ENCODE results near the gene SLC16A1. TPM values are rescaled to one million over a fixed set of nuclear protein-coding genes. Genes with fewer than 3 reads are reported as not detected.

Gene SLC16A1
- total and polyA plus RNA-seq, 7 experiments from 2014 or later: 8.7 to 43.6 (median 12.5) TPM

GRCh38 chr1:112939810-112940209 is 16.2 kb downstream of the SLC16A1 start:
- no peaks in the 10 kb centered on the region for H3K9me3 Mint-ChIP-seq
- DNase-seq (no peak), ATAC-seq (no peak)
- CTCF ChIA-PET: interaction anchor here (0.5 kb wide), 1 partner anchor 1595 kb away, joined by 3 read pairs; no protein-coding TSS in a partner anchor
- H3K27me3 Mint-ChIP-seq: no peaks in the 10 kb centered on the region
- H3K27ac Mint-ChIP-seq: no peak overlapping the region
- H3K36me3 ChIP-seq (ENCODE audit: control insufficient read depth in 2 of 3, insufficient read depth in 3 of 3, low read length in 3 of 3): no peaks in the 10 kb centered on the region
- intact Hi-C loops (cut with micrococcal nuclease): no loop called here
- no peak overlapping the region for H3K4me3 Mint-ChIP-seq
- no peak overlapping the region for H3K4me3 ChIP-seq (ENCODE audit: low read length)
- POLR2A ChIA-PET: interaction anchor here (0.5 kb wide), 1 partner anchor 31 kb away, joined by 3 read pairs; no protein-coding TSS in a partner anchor
- peaks cover 3 to 31% (median 9%) of the 10 kb centered on the region in 7 donors for H3K4me1 Mint-ChIP-seq
- no peaks in the 10 kb centered on the region for H3K9me3 ChIP-seq (ENCODE audit: control insufficient read depth in 2 of 3, low read length in 3 of 3)
- peaks cover 0 to 8% (median 3%) of the 10 kb centered on the region in 5 donors for H3K36me3 Mint-ChIP-seq
- no peaks in the 10 kb centered on the region for H3K27me3 ChIP-seq (ENCODE audit: control insufficient read depth in 2 of 2, insufficient read depth in 2 of 2, low read length in 2 of 2)
- H3K4me1 ChIP-seq (ENCODE audit: control insufficient read depth in 2 of 2, insufficient read depth in 2 of 2, low read length in 2 of 2): no peaks in the 10 kb centered on the region
- no peak overlapping the region for H3K27ac ChIP-seq (ENCODE audit: low read depth, low read length)

- Histone ChIP-seq H3K36me3 (ENCODE audit: control insufficient read depth in 2 of 3, insufficient read depth in 3 of 3, low read length in 3 of 3) (no peaks in the 10 kb centered on the region), H3K27ac (ENCODE audit: low read depth, low read length) (no peak overlapping the region), H3K4me1 (ENCODE audit: control insufficient read depth in 2 of 2, insufficient read depth in 2 of 2, low read length in 2 of 2) (no peaks in the 10 kb centered on the region), H3K27me3 (ENCODE audit: control insufficient read depth in 2 of 2, insufficient read depth in 2 of 2, low read length in 2 of 2) (no peaks in the 10 kb centered on the region), H3K9me3 (ENCODE audit: control insufficient read depth in 2 of 3, low read length in 3 of 3) (no peaks in the 10 kb centered on the region), H3K4me3 (ENCODE audit: low read length) (no peak overlapping the region)
- Mint-ChIP-seq H3K9me3 (no peaks in the 10 kb centered on the region), H3K36me3 (peaks cover 0 to 8% (median 4%) of the 10 kb centered on the region in 5 donors), H3K27ac (no peak overlapping the region), H3K27me3 (no peaks in the 10 kb centered on the region), H3K4me3 (no peak overlapping the region), H3K4me1 (peaks cover 4 to 39% (median 9%) of the 10 kb centered on the region in 7 donors)
- ATAC-seq (no peak), DNase-seq (no peak)
- POLR2A ChIA-PET: no interaction called here
- intact Hi-C loops (cut with micrococcal nuclease): no loop called here
- CTCF ChIA-PET: interaction anchor here (1.6 kb wide), 1 partner anchor 18 kb away, joined by 4 read pairs; the partner anchor contains the start of gene SLC16A1
These were observed 17.8 kb downstream of the SLC16A1 start for GRCh38 chr1:112938210-112938609.

GRCh38 chr1:112937495-112937894 is 18.5 kb downstream of the SLC16A1 start:
- H3K27ac ChIP-seq (ENCODE audit: low read depth, low read length): no peak overlapping the region
- DNase-seq (no peak), ATAC-seq (no peak)
- peak overlapping the region in 1 of 9 donors; percentile 4 for H3K27ac Mint-ChIP-seq
- H3K36me3 ChIP-seq (ENCODE audit: control insufficient read depth in 2 of 3, insufficient read depth in 3 of 3, low read length in 3 of 3): no peaks in the 10 kb centered on the region
- ChIA-PET POLR2A (interaction anchor here (1.2 kb wide), 1 partner anchor 18 kb away, joined by 4 read pairs; the partner anchor contains the start of gene SLC16A1), CTCF (interaction anchor here (1.5 to 1.6 kb wide), 2 partner anchors 19 to 135 kb away, joined by 4 to 5 read pairs; partner anchors contain the start of genes LRIG2 and SLC16A1)
- H3K4me3 ChIP-seq (ENCODE audit: low read length): no peak overlapping the region
- no peaks in the 10 kb centered on the region for H3K4me1 ChIP-seq (ENCODE audit: control insufficient read depth in 2 of 2, insufficient read depth in 2 of 2, low read length in 2 of 2)
- H3K9me3 ChIP-seq (ENCODE audit: control insufficient read depth in 2 of 3, low read length in 3 of 3): no peaks in the 10 kb centered on the region
- no peaks in the 10 kb centered on the region for H3K27me3 Mint-ChIP-seq
- intact Hi-C loops (cut with micrococcal nuclease): no loop called here
- H3K9me3 Mint-ChIP-seq: no peaks in the 10 kb centered on the region
- no peaks in the 10 kb centered on the region for H3K27me3 ChIP-seq (ENCODE audit: control insufficient read depth in 2 of 2, insufficient read depth in 2 of 2, low read length in 2 of 2)
- H3K4me1 Mint-ChIP-seq: peaks cover 4 to 39% (median 9%) of the 10 kb centered on the region in 7 donors
- peaks cover 0 to 8% (median 4%) of the 10 kb centered on the region in 5 donors for H3K36me3 Mint-ChIP-seq
- H3K4me3 Mint-ChIP-seq: no peak overlapping the region

GRCh38 chr1:112937070-112937469 is 18.9 kb downstream of the SLC16A1 start:
- Mint-ChIP-seq H3K36me3 (peaks cover 0 to 8% (median 4%) of the 10 kb centered on the region in 5 donors), H3K27ac (no peak overlapping the region), H3K27me3 (no peaks in the 10 kb centered on the region), H3K9me3 (no peaks in the 10 kb centered on the region), H3K4me1 (peaks cover 4 to 39% (median 9%) of the 10 kb centered on the region in 7 donors), H3K4me3 (no peak overlapping the region)
- Histone ChIP-seq H3K4me3 (ENCODE audit: low read length) (no peak overlapping the region), H3K4me1 (ENCODE audit: control insufficient read depth in 2 of 2, insufficient read depth in 2 of 2, low read length in 2 of 2) (no peaks in the 10 kb centered on the region), H3K27ac (ENCODE audit: low read depth, low read length) (no peak overlapping the region), H3K9me3 (ENCODE audit: control insufficient read depth in 2 of 3, low read length in 3 of 3) (no peaks in the 10 kb centered on the region), H3K36me3 (ENCODE audit: control insufficient read depth in 2 of 3, insufficient read depth in 3 of 3, low read length in 3 of 3) (no peaks in the 10 kb centered on the region), H3K27me3 (ENCODE audit: control insufficient read depth in 2 of 2, insufficient read depth in 2 of 2, low read length in 2 of 2) (no peaks in the 10 kb centered on the region)
- no peak for DNase-seq
- ATAC-seq: no peak
- intact Hi-C loops (cut with micrococcal nuclease): no loop called here
- ChIA-PET POLR2A (interaction anchor here (1.2 kb wide), 1 partner anchor 19 kb away, joined by 4 read pairs; the partner anchor contains the start of gene SLC16A1), CTCF (interaction anchor here (1.5 to 1.6 kb wide), 2 partner anchors 19 to 136 kb away, joined by 4 to 5 read pairs; partner anchors contain the start of genes LRIG2 and SLC16A1)

GRCh38 chr1:112935461-112936111 is 20.4 kb downstream of the SLC16A1 start:
- intact Hi-C loops (cut with micrococcal nuclease): no loop called here
- H3K27ac ChIP-seq (ENCODE audit: low read depth, low read length): no peak overlapping the region
- CTCF ChIA-PET: no interaction called here
- no peaks in the 10 kb centered on the region for H3K9me3 ChIP-seq (ENCODE audit: control insufficient read depth in 2 of 3, low read length in 3 of 3)
- Mint-ChIP-seq H3K4me1 (peaks cover 4 to 39% (median 10%) of the 10 kb centered on the region in 7 donors), H3K27ac (peak overlapping the region in 5 of 9 donors; percentile 6 to 86 (median 44)), H3K27me3 (no peaks in the 10 kb centered on the region), H3K9me3 (no peaks in the 10 kb centered on the region), H3K4me3 (peak overlapping the region in 1 of 10 donors; percentile 56), H3K36me3 (peaks cover 0 to 8% (median 4%) of the 10 kb centered on the region in 5 donors)
- POLR2A ChIA-PET: no interaction called here
- ATAC-seq: no peak
- H3K36me3 ChIP-seq (ENCODE audit: control insufficient read depth in 2 of 3, insufficient read depth in 3 of 3, low read length in 3 of 3): no peaks in the 10 kb centered on the region
- H3K27me3 ChIP-seq (ENCODE audit: control insufficient read depth in 2 of 2, insufficient read depth in 2 of 2, low read length in 2 of 2): no peaks in the 10 kb centered on the region
- no peak overlapping the region for H3K4me3 ChIP-seq (ENCODE audit: low read length)
- DNase-seq: no peak
- H3K4me1 ChIP-seq (ENCODE audit: control insufficient read depth in 2 of 2, insufficient read depth in 2 of 2, low read length in 2 of 2): no peaks in the 10 kb centered on the region

GRCh38 chr1:112934577-112934976 is 21.4 kb downstream of the SLC16A1 start:
- no peaks in the 10 kb centered on the region for H3K9me3 Mint-ChIP-seq
- Histone ChIP-seq H3K27ac (ENCODE audit: low read depth, low read length) (no peak overlapping the region), H3K36me3 (ENCODE audit: control insufficient read depth in 2 of 3, insufficient read depth in 3 of 3, low read length in 3 of 3) (no peaks in the 10 kb centered on the region), H3K4me1 (ENCODE audit: control insufficient read depth in 2 of 2, insufficient read depth in 2 of 2, low read length in 2 of 2) (no peaks in the 10 kb centered on the region), H3K27me3 (ENCODE audit: control insufficient read depth in 2 of 2, insufficient read depth in 2 of 2, low read length in 2 of 2) (no peaks in the 10 kb centered on the region), H3K4me3 (ENCODE audit: low read length) (no peak overlapping the region), H3K9me3 (ENCODE audit: control insufficient read depth in 2 of 3, low read length in 3 of 3) (no peaks in the 10 kb centered on the region)
- ATAC-seq (no peak), DNase-seq (no peak)
- peak overlapping the region in 1 of 9 donors; percentile 24 for H3K27ac Mint-ChIP-seq
- H3K27me3 Mint-ChIP-seq: no peaks in the 10 kb centered on the region
- POLR2A ChIA-PET: no interaction called here
- H3K4me3 Mint-ChIP-seq: no peak overlapping the region
- CTCF ChIA-PET: no interaction called here
- peaks cover 4 to 39% (median 10%) of the 10 kb centered on the region in 7 donors for H3K4me1 Mint-ChIP-seq
- H3K36me3 Mint-ChIP-seq: peaks cover 0 to 8% (median 4%) of the 10 kb centered on the region in 5 donors
- intact Hi-C loops (cut with micrococcal nuclease): no loop called here

Data from naive thymus-derived CD4-positive, alpha-beta T cell (primary cell).